Muscle of leg (tissue), 11 donors: ENCODE measurements around the gene IPO4. TPM values are rescaled to one million over a fixed set of nuclear protein-coding genes. Genes with fewer than 3 reads are reported as not detected.
A peak's percentile ranks its signal among the peaks of the same experiment; 100 is the strongest.

Experiments used
- DNase-seq: peaks from one replicate; pipeline ENCODE4 v3.0.0; 2013
- H3K27ac ChIP-seq: one replicate; pipeline ENCODE4 v1.5.1; 2013; ENCODE audit warnings: mild to moderate bottlenecking, low read length, control low read depth
- H3K27me3 ChIP-seq: one replicate; pipeline ENCODE4 v1.6.1; 2013; ENCODE audit warnings: low read length; ENCODE audit not compliant: control insufficient read depth, insufficient read depth
- H3K36me3 ChIP-seq: one replicate; pipeline ENCODE4 v1.6.1; 2013; ENCODE audit warnings: low read length; ENCODE audit not compliant: control insufficient read depth, insufficient read depth
- H3K4me1 ChIP-seq: one replicate; pipeline ENCODE4 v1.6.1; 2013; ENCODE audit warnings: low read length; ENCODE audit not compliant: control insufficient read depth, insufficient read depth
- H3K4me3 ChIP-seq: one replicate; pipeline ENCODE4 v1.5.1; 2013; ENCODE audit warnings: low read length, control low read depth
- H3K9me3 ChIP-seq: replicated peaks from 2 replicates; pipeline ENCODE4 v1.6.1; 2013; ENCODE audit warnings: low read depth, low read length; ENCODE audit not compliant: control insufficient read depth
- WGBS: methylation state at CpG from one replicate; pipeline ENCODE4 v1.1.5; 2013; ENCODE audit warnings: missing lambda C conversion rate; ENCODE audit not compliant: insufficient coverage; 5-methylcytosine and 5-hydroxymethylcytosine counted together
- polyA plus RNA-seq, 8 donors: library from polyadenylated mRNA; unstranded; fragments of 120-200 nt; gene quantifications; one replicate each; pipeline versions ENCODE4 v1.2.1 to v1.2.3, GENCODE V29; 2013; ENCODE audit warnings: inconsistent platforms in 1 of 8, low replicate concordance in 1 of 8; ENCODE audit not compliant: insufficient read length in 8 of 8, insufficient read depth in 1 of 8
- total RNA-seq: library from RNA; stranded (reverse); fragments of 120-200 nt; gene quantifications from one replicate; pipeline ENCODE4 v1.2.4, GENCODE V29; 2013

The IPO4 gene
- total and polyA plus RNA-seq, 9 donors, result 19.9 to 37.5 (median 29.4) TPM

GRCh38 chr14:24194186-24194872 is 5.7 kb upstream of the IPO4 start:
- Histone ChIP-seq H3K4me1 (peaks cover 14% of the 10 kb centered on the region), H3K27ac (peak overlapping the region; percentile 93), H3K27me3 (no peaks in the 10 kb centered on the region), H3K9me3 (no peaks in the 10 kb centered on the region), H3K36me3 (peaks cover 37% of the 10 kb centered on the region), H3K4me3 (peak overlapping the region; percentile 77)
- DNase-seq, result no peak
- WGBS, result 75% methylated on average over 2 of the region's 7 CpGs

GRCh38 chr14:24192933-24193332 is 4.3 kb upstream of the IPO4 start:
- Histone ChIP-seq H3K36me3 (peaks cover 31% of the 10 kb centered on the region), H3K4me1 (peaks cover 20% of the 10 kb centered on the region), H3K4me3 (no peak overlapping the region), H3K27ac (no peak overlapping the region), H3K9me3 (no peaks in the 10 kb centered on the region), H3K27me3 (no peaks in the 10 kb centered on the region)
- 89% methylated on average over 12 of the region's 15 CpGs for WGBS
- DNase-seq, result no peak

DNA sequence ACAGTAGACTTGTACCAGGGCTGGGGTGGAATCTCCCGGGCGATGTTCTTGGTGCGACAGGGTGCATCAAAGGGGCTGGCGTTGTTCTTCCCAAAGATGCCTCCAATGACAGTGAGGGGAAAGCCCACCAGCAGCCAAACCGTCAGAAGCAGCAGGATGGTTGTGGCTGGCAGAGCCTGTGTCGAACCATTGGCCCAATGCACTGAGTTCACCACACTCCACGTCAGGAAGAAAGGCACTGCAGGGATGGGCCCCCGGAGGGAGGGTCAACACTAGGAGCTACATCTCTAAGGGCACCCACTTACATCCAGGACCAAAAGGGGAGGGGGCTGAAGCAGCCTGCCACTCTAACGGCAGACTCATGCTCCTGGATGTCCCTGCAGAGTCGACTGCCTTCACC is 1.8 kb upstream of the IPO4 start:
- Histone ChIP-seq H3K4me3 (no peak overlapping the region), H3K36me3 (peaks cover 51% of the 10 kb centered on the region)
- WGBS, result 95% methylated on average over 6 of the region's 10 CpGs

DNA sequence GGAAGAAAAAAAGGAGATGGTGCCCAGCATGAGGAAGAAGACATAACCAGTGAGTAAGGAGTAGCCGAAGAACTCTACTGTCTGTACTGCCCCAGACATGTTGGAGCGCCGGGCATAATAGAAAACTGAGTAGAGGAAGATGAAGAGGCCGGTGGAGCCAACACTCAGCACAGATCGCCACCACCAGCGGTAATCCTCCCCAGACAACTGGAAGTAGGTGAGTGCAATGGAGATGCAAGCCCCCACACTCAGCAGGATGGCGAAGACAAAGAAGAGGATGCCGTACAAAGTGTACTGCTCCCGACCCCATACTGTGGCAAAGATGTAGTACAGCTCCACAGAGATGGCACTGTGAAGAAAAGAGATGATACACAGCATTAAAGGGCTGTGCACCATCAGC is 844 bp upstream of the IPO4 start:
- WGBS, result 100% methylated on average over 5 of the region's 9 CpGs
- Histone ChIP-seq H3K9me3 (no peaks in the 10 kb centered on the region), H3K4me3 (no peak overlapping the region), H3K36me3 (peaks cover 60% of the 10 kb centered on the region), H3K27me3 (no peaks in the 10 kb centered on the region), H3K27ac (no peak overlapping the region), H3K4me1 (peaks cover 17% of the 10 kb centered on the region)
- no peak for DNase-seq

More for the DNA sequence above, 1.8 kb upstream of the IPO4 start:
- Histone ChIP-seq H3K27ac (no peak overlapping the region), H3K9me3 (no peaks in the 10 kb centered on the region), H3K27me3 (no peaks in the 10 kb centered on the region), H3K4me1 (peaks cover 23% of the 10 kb centered on the region)
- DNase-seq, result no peak

DNA sequence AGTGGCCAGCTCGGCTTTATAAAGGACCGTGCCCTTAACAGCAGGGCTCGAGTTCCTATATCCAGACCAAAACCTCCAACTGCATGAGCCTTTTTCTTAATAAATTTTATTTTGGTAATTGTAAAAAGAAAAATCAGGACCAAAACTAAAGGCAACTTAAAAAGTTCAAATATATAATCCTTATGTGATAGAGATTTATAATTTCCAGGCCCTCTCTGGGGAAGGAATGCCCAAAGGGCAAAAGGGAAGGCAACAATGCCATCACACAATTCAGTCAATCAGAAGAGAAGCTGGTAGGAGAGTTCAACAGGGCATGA is 401 bp upstream of the IPO4 start:
- H3K9me3 ChIP-seq, result no peaks in the 10 kb centered on the region
- peak overlapping the region; percentile 79 for H3K4me3 ChIP-seq
- peak overlapping the region; percentile 32 for H3K27ac ChIP-seq
- 0% methylated on average over 1 of the region's 3 CpGs for WGBS
- DNase-seq, result no peak
- H3K36me3 ChIP-seq, result peaks cover 63% of the 10 kb centered on the region
- H3K27me3 ChIP-seq, result no peaks in the 10 kb centered on the region
- peaks cover 16% of the 10 kb centered on the region for H3K4me1 ChIP-seq

GRCh38 chr14:24187539-24187915 is 1.1 kb downstream of the IPO4 start:
- Histone ChIP-seq H3K27ac (no peak overlapping the region), H3K4me1 (peaks cover 16% of the 10 kb centered on the region), H3K36me3 (peaks cover 69% of the 10 kb centered on the region), H3K27me3 (no peaks in the 10 kb centered on the region), H3K9me3 (no peaks in the 10 kb centered on the region), H3K4me3 (peak overlapping the region; percentile 79)
- 88% methylated on average over 1 of the region's 2 CpGs for WGBS
- no peak for DNase-seq

- Histone ChIP-seq H3K4me1 (peaks cover 16% of the 10 kb centered on the region), H3K9me3 (no peaks in the 10 kb centered on the region), H3K27me3 (no peaks in the 10 kb centered on the region), H3K4me3 (no peak overlapping the region), H3K27ac (no peak overlapping the region), H3K36me3 (peaks cover 69% of the 10 kb centered on the region)
- no peak for DNase-seq
- 100% methylated on average over 3 of the region's 10 CpGs for WGBS
Observed at GRCh38 chr14:24186831-24187538, 1.6 kb downstream of the IPO4 start.

- DNase-seq, result no peak
- H3K27ac ChIP-seq, result no peak overlapping the region
- no peak overlapping the region for H3K4me3 ChIP-seq
- 93% methylated on average over 10 of the region's 11 CpGs for whole genome bisulfite sequencing
- H3K4me1 ChIP-seq, result peaks cover 16% of the 10 kb centered on the region
- H3K36me3 ChIP-seq, result peaks cover 73% of the 10 kb centered on the region
- no peaks in the 10 kb centered on the region for H3K27me3 ChIP-seq
- no peaks in the 10 kb centered on the region for H3K9me3 ChIP-seq
Observed at GRCh38 chr14:24185741-24186140, 2.9 kb downstream of the IPO4 start.

GRCh38 chr14:24185026-24185425 is 3.6 kb downstream of the IPO4 start:
- no peak for DNase-seq
- Histone ChIP-seq H3K27ac (no peak overlapping the region), H3K4me1 (peaks cover 16% of the 10 kb centered on the region), H3K9me3 (no peaks in the 10 kb centered on the region), H3K27me3 (no peaks in the 10 kb centered on the region), H3K4me3 (no peak overlapping the region), H3K36me3 (peaks cover 75% of the 10 kb centered on the region)
- 90% methylated on average over 5 of the region's 7 CpGs for WGBS

DNA sequence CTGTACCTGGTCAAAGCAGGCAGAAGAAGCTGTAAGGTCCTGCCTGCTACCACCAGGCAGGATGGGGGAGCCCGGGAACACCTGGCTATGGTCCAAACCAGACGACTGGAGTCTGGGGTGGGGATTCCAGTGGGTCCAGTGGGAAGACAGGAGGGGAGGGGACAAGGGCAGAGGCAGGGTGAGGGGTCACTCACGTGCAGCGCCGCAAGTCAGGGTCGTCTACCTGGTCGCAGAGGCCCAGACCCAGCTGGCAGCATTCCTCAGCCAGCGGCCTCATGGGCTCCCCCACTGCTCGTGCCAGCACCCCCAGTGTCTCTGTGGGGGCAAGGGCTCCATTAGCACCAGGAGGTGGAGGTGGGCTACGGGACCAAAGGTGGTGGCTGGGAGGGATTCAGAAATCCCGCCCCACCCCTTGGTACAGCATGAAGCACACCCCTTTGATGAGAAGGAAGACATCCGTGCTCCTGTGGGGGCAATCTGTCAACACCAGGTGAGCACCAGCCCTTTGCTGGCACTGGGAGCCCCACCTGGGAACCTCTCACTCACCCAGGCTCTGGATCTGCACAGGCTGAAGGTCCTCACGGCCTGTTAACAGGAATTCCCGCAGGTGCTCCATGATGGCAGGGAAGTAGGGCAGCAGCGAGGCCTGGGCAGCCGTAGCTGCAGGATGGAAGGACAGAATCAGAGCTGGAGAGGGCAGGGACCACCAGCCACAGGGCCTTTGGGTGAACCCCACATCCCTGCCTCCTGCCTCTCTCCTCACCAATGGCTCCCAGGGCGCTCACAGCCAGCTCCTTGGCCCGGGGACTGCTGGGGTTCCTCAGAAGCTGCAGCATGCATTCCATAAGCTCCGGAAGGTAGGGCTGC is 4.3 kb downstream of the IPO4 start:
- H3K36me3 ChIP-seq, result peaks cover 79% of the 10 kb centered on the region
- H3K27me3 ChIP-seq, result no peaks in the 10 kb centered on the region
- no peak for DNase-seq
- H3K4me1 ChIP-seq, result peaks cover 16% of the 10 kb centered on the region
- no peak overlapping the region for H3K4me3 ChIP-seq
- H3K9me3 ChIP-seq, result no peaks in the 10 kb centered on the region
- H3K27ac ChIP-seq, result no peak overlapping the region
- whole genome bisulfite sequencing, result 86% methylated on average over 19 of the region's 19 CpGs
